H9 (cell line): ENCODE data around the gene ELOA. TPM values are rescaled to one million over a fixed set of nuclear protein-coding genes. Genes with fewer than 3 reads are reported as not detected.

Experiments used
- DNase-seq: peaks from one replicate; pipeline ENCODE4 v3.0.0-alpha.2; 2017
- H2AFZ ChIP-seq: one replicate; pipeline ENCODE4 v1.6.1; 2013; ENCODE audit warnings: mild to moderate bottlenecking, low read length, control low read depth, moderate library complexity
- H2AK5ac ChIP-seq: 2 replicates; pipeline ENCODE4 v1.6.1; 2013; ENCODE audit warnings: low read length, control low read depth, mixed read lengths; ENCODE audit not compliant: insufficient read length
- H2BK120ac ChIP-seq: one replicate; pipeline ENCODE4 v1.6.1; 2013; ENCODE audit warnings: low read depth, mild to moderate bottlenecking, low read length, control low read depth, inconsistent platforms; ENCODE audit not compliant: poor library complexity, severe bottlenecking
- H2BK12ac ChIP-seq: 2 replicates; pipeline ENCODE4 v1.6.1; 2013; ENCODE audit warnings: low read length, control low read depth, mixed read lengths, low read depth; ENCODE audit not compliant: insufficient read length
- H2BK15ac ChIP-seq: 2 replicates; pipeline ENCODE4 v1.6.1; 2013; ENCODE audit warnings: low read depth, low read length, control low read depth
- H2BK20ac ChIP-seq: one replicate; pipeline ENCODE4 v1.6.1; 2013; ENCODE audit warnings: low read depth, mild to moderate bottlenecking, low read length, control low read depth, inconsistent platforms; ENCODE audit not compliant: poor library complexity, severe bottlenecking
- H2BK5ac ChIP-seq: 2 replicates; pipeline ENCODE4 v1.6.1; 2013; ENCODE audit warnings: low read length, control low read depth, mixed read lengths; ENCODE audit not compliant: insufficient read length
- H3K14ac ChIP-seq: 2 replicates; pipeline ENCODE4 v1.6.1; 2013; ENCODE audit warnings: low read length, control low read depth; ENCODE audit not compliant: insufficient read depth
- H3K18ac ChIP-seq: 2 replicates; pipeline ENCODE4 v1.6.1; 2013; ENCODE audit warnings: low read depth, mild to moderate bottlenecking, mixed read lengths, low read length, control low read depth; ENCODE audit not compliant: insufficient read length
- H3K23ac ChIP-seq: 2 replicates; pipeline ENCODE4 v1.6.1; 2013; ENCODE audit warnings: low read length, control low read depth, mixed read lengths, low read depth; ENCODE audit not compliant: insufficient read length
- H3K23me2 ChIP-seq: 2 replicates; pipeline ENCODE4 v1.6.1; 2013; ENCODE audit warnings: low read depth, mild to moderate bottlenecking, mixed read lengths, low read length, control low read depth; ENCODE audit not compliant: insufficient read length, poor library complexity, severe bottlenecking
- H3K27ac ChIP-seq: 2 replicates; pipeline ENCODE4 v1.5.1; 2013; ENCODE audit warnings: low read length, control low read depth, mixed read lengths, low read depth; ENCODE audit not compliant: insufficient read length
- H3K27me3 ChIP-seq: 2 replicates; pipeline ENCODE4 v1.6.1; 2013; ENCODE audit warnings: low read length, control low read depth, inconsistent platforms; ENCODE audit not compliant: insufficient read depth
- H3K4ac ChIP-seq: 2 replicates; pipeline ENCODE4 v1.6.1; 2013; ENCODE audit warnings: low read depth, mild to moderate bottlenecking, control low read depth, inconsistent platforms, low read length, moderate library complexity
- H3K4me1 ChIP-seq: 2 replicates; pipeline ENCODE4 v1.6.1; 2013; ENCODE audit warnings: low read length, control low read depth, inconsistent platforms; ENCODE audit not compliant: insufficient read depth
- H3K4me2 ChIP-seq: 2 replicates; pipeline ENCODE4 v1.6.1; 2013; ENCODE audit warnings: low read length, control low read depth, mixed read lengths; ENCODE audit not compliant: insufficient read length, insufficient read depth
- H3K56ac ChIP-seq: 2 replicates; pipeline ENCODE4 v1.6.1; 2013; ENCODE audit warnings: low read depth, mild to moderate bottlenecking, mixed read lengths, low read length, control low read depth; ENCODE audit not compliant: insufficient read length
- H3K79me1 ChIP-seq: 2 replicates; pipeline ENCODE4 v1.6.1; 2013; ENCODE audit warnings: low read depth, mild to moderate bottlenecking, moderate library complexity, low read length, control low read depth, inconsistent platforms; ENCODE audit not compliant: insufficient read depth, poor library complexity, severe bottlenecking
- H3K79me2 ChIP-seq: 2 replicates; pipeline ENCODE4 v1.6.1; 2013; ENCODE audit warnings: low read length, control low read depth, inconsistent platforms; ENCODE audit not compliant: insufficient read depth
- H3K9ac ChIP-seq: 2 replicates; pipeline ENCODE4 v1.6.1; 2013; ENCODE audit warnings: low read length, control low read depth, mixed read lengths; ENCODE audit not compliant: insufficient read length; ENCODE audit errors: extremely low read depth
- H3K9me3 ChIP-seq: one replicate; pipeline ENCODE4 v1.6.1; 2013; ENCODE audit warnings: low read depth, low read length, inconsistent platforms; ENCODE audit not compliant: control insufficient read depth
- H3T11ph ChIP-seq: one replicate; pipeline ENCODE4 v1.6.1; 2013; ENCODE audit warnings: mild to moderate bottlenecking, low read length, control low read depth, inconsistent platforms
- H4K20me1 ChIP-seq: one replicate; pipeline ENCODE4 v1.6.1; 2013; ENCODE audit not compliant: control insufficient read depth, insufficient read length, insufficient read depth
- H4K5ac ChIP-seq: 2 replicates; pipeline ENCODE4 v1.6.1; 2013; ENCODE audit warnings: low read depth, mild to moderate bottlenecking, mixed read lengths, low read length, control low read depth; ENCODE audit not compliant: insufficient read length
- H4K8ac ChIP-seq: replicated peaks from 2 replicates; pipeline ENCODE4 v1.6.1; 2013; ENCODE audit warnings: low read length, control low read depth, mixed read lengths, low read depth; ENCODE audit not compliant: insufficient read length
- H4K91ac ChIP-seq: 2 replicates; pipeline ENCODE4 v1.6.1; 2013; ENCODE audit warnings: low read depth, mild to moderate bottlenecking, moderate library complexity, mixed read lengths, low read length, control low read depth; ENCODE audit not compliant: insufficient read length
- H3K27ac Mint-ChIP-seq, 3 experiments: 2 replicates in 2 of 3; 3 replicates in 1 of 3; pipeline ENCODE4 v1.8.0; 2020 to 2021; ENCODE audit warnings: mixed read lengths in 3 of 3, mild to moderate bottlenecking in 1 of 3, moderate library complexity in 1 of 3
- H3K27me3 Mint-ChIP-seq: 2 replicates; pipeline ENCODE4 v1.8.0; 2021; ENCODE audit warnings: low read depth, mild to moderate bottlenecking, moderate library complexity, mixed read lengths
- H3K36me3 Mint-ChIP-seq, 3 experiments: 2 replicates in 2 of 3; 3 replicates in 1 of 3; pipeline ENCODE4 v1.8.0; 2020 to 2021; ENCODE audit warnings: low read depth in 3 of 3, mixed read lengths in 3 of 3; ENCODE audit not compliant: insufficient read depth in 1 of 3
- H3K4me1 Mint-ChIP-seq, 2 experiments: 2 replicates each; pipeline ENCODE4 v1.8.0; 2020; ENCODE audit warnings: mixed read lengths in 2 of 2
- H3K4me3 Mint-ChIP-seq, 2 experiments: 2 replicates in 1 of 2; 3 replicates in 1 of 2; pipeline ENCODE4 v1.8.0; 2020 to 2021; ENCODE audit warnings: mild to moderate bottlenecking in 2 of 2, mixed read lengths in 2 of 2, moderate library complexity in 1 of 2
- H3K9me3 Mint-ChIP-seq, 2 experiments: 2 replicates in 1 of 2; 3 replicates in 1 of 2; pipeline ENCODE4 v1.8.0; 2020; ENCODE audit warnings: mild to moderate bottlenecking in 2 of 2, mixed read lengths in 2 of 2, moderate library complexity in 1 of 2
- WGBS: extraction: QIAGEN DNeasy Blood & Tissue Kit; methylation state at CpG from one replicate; pipeline ENCODE4 v1.1.7; 2013; ENCODE audit warnings: missing lambda C conversion rate, low lambda C conversion rate, mixed read lengths; ENCODE audit not compliant: insufficient read length; ENCODE audit errors: extremely low coverage; 5-methylcytosine and 5-hydroxymethylcytosine counted together
- total RNA-seq: library from RNA; stranded (reverse); gene quantifications from 2 replicates; pipeline ENCODE4 v1.2.1, GENCODE V29; 2021
- TF ChIP-seq, protein P1 (sequence below): fragments of 200-600 bp; sonication (generic); conservative IDR thresholded peaks from 3 replicates; pipeline ENCODE4 v1.8.0; 2021; ENCODE audit warnings: antibody characterized with exemption, mild to moderate bottlenecking

Gene ELOA
- total RNA-seq, 1 experiment from 2014 or later: 66.2 TPM

DNA sequence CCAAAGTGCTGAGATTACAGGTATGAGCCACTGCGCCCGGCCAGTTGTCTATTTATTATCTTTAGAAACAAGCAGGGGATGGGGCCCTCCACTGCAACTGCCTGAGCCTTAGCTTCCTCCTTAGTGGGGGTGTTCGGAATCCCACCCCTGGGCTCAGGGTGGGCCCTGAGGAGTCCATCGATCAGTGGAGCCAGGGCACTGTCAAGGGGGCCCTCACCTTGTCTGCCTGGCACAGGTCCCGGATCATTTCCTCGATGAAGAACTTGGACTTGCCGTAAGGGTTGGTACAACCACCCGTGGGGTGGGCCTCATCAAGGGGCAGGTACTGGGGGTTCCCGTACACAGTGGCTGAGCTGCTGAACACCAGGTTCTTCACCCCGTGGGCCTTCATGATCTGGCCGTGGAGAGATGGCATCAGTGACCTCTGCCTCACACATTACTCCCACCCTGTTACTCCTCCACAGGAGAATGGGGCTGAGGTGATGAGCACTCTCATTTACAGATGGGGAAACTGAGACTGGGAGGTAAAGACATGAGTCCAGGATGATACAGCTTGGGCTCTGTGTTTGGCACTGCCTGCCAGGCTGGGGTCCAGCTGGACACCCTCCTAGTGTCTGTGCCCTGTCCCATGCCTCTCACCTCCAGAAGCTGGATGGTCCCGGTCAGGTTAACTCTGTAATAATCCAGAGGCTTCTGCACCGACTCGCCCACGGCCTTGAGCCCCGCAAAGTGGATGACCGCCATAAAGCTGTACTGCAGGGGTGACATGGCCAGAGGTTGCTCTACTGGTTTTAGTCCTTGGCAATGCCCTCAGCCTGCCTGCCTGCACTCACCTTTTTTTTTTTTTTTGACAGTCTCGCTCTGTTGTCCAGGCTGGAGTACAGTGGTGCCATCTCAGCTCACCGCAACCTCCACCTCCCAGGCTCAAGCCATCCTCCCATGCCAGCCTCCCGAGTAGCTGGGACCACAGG, 54.5 kb downstream of the ELOA start:
- Histone ChIP-seq H4K20me1 (no peaks in the 10 kb centered on the region), H3K27ac (no peak overlapping the region), H3K9me3 (no peaks in the 10 kb centered on the region), H3K23me2 (peaks cover 11% of the 10 kb centered on the region), H3K79me2 (no peaks in the 10 kb centered on the region; the same call in 1 of the 2 replicates), H3K4me2 (no peak overlapping the region), H2BK20ac (no peak overlapping the region), H2BK12ac (no peak overlapping the region), H4K5ac (no peak overlapping the region), H3K56ac (no peak overlapping the region), H3K27me3 (no peaks in the 10 kb centered on the region), H3T11ph (no peak overlapping the region), H3K4me1 (no peaks in the 10 kb centered on the region; the same call in 1 of the 2 replicates), H3K79me1 (peaks cover 4% of the 10 kb centered on the region), H2BK120ac (no peak overlapping the region), H4K91ac (no peak overlapping the region), H2BK5ac (no peak overlapping the region), H2AFZ (no peak overlapping the region), H2BK15ac (no peak overlapping the region), H4K8ac (no peak overlapping the region), H3K23ac (no peak overlapping the region), H3K9ac (no peak overlapping the region), H3K4ac (no peak overlapping the region), H3K14ac (no peak overlapping the region), H2AK5ac (no peak overlapping the region), H3K18ac (no peak overlapping the region)
- no CpG with 5 or more reads among the region's 20 CpGs for WGBS
- H3K4me1 Mint-ChIP-seq: peaks cover 9 to 11% of the 10 kb centered on the region in 2 experiments
- no peak for DNase-seq
- peaks cover 8% of the 10 kb centered on the region for H3K27me3 Mint-ChIP-seq
- peaks cover 4 to 45% (median 28%) of the 10 kb centered on the region in 3 experiments; a peak in 5 of 7 replicates for H3K36me3 Mint-ChIP-seq
- H3K4me3 Mint-ChIP-seq: no peak overlapping the region
- H3K9me3 Mint-ChIP-seq: no peaks in the 10 kb centered on the region
- H3K27ac Mint-ChIP-seq: no peak overlapping the region
- TF ChIP-seq, protein P1, sequence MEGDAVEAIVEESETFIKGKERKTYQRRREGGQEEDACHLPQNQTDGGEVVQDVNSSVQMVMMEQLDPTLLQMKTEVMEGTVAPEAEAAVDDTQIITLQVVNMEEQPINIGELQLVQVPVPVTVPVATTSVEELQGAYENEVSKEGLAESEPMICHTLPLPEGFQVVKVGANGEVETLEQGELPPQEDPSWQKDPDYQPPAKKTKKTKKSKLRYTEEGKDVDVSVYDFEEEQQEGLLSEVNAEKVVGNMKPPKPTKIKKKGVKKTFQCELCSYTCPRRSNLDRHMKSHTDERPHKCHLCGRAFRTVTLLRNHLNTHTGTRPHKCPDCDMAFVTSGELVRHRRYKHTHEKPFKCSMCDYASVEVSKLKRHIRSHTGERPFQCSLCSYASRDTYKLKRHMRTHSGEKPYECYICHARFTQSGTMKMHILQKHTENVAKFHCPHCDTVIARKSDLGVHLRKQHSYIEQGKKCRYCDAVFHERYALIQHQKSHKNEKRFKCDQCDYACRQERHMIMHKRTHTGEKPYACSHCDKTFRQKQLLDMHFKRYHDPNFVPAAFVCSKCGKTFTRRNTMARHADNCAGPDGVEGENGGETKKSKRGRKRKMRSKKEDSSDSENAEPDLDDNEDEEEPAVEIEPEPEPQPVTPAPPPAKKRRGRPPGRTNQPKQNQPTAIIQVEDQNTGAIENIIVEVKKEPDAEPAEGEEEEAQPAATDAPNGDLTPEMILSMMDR: no peak
